Gastroesophageal sphincter (tissue), 4 donors: ENCODE data around the gene CATSPERE. TPM values are rescaled to one million over a fixed set of nuclear protein-coding genes. Genes with fewer than 3 reads are reported as not detected.

ENCODE experiments used
- ATAC-seq: fragments of 150-250 bp; one replicate; pipeline ENCODE4 v1.9.1; 2016; ENCODE audit warnings: mild to moderate bottlenecking, moderate library complexity
- H3K27ac ChIP-seq, 4 donors: fragments of 200-600 bp; sonication (generic) in 3 of 4; 1 replicate in 3 of 4; 2 replicates in 1 of 4; pipeline ENCODE4 v1.5.1; 2016 to 2019
- H3K27me3 ChIP-seq: fragments of 200-600 bp; sonication (generic); one replicate; pipeline ENCODE4 v1.5.1; 2019
- H3K36me3 ChIP-seq, 2 donors: fragments of 200-600 bp; sonication (generic); one replicate each; pipeline ENCODE4 v1.5.1; 2019; ENCODE audit warnings: control low read depth in 1 of 2
- H3K4me1 ChIP-seq, 3 donors: fragments of 200-600 bp; sonication (generic); 1 replicate in 2 of 3; 2 replicates in 1 of 3; pipeline ENCODE4 v1.5.1; 2016 to 2019; ENCODE audit warnings: control low read depth in 2 of 3
- H3K4me3 ChIP-seq, 2 donors: fragments of 200-600 bp; sonication (generic); one replicate each; pipeline ENCODE4 v1.5.1; 2019; ENCODE audit warnings: mild to moderate bottlenecking in 1 of 2, moderate library complexity in 1 of 2
- H3K9me3 ChIP-seq, 3 donors: fragments of 200-600 bp; sonication (generic); one replicate each; pipeline ENCODE4 v1.5.1; 2017 to 2019; ENCODE audit warnings: control low read depth in 2 of 3
- EP300 ChIP-seq: sonication (generic); formaldehyde crosslinking; IDR thresholded peaks from one replicate; pipeline ENCODE4 v1.6.1; 2017; ENCODE audit warnings: antibody characterized with exemption, mild to moderate bottlenecking
- POLR2A ChIP-seq, 2 donors: fragments of 450-650 bp; IDR thresholded peaks; one replicate each; pipeline ENCODE4 v1.6.1; 2017; ENCODE audit warnings: antibody characterized with exemption in 2 of 2, mild to moderate bottlenecking in 2 of 2, moderate library complexity in 1 of 2
- POLR2AphosphoS5 ChIP-seq: sonication (generic); formaldehyde crosslinking; IDR thresholded peaks from one replicate; pipeline ENCODE4 v1.6.1; 2017; ENCODE audit warnings: antibody characterized with exemption
- WGBS, 2 donors: methylation state at CpG; one replicate each; pipeline ENCODE4 v1.1.5; 2018; ENCODE audit warnings: low coverage in 1 of 2; 5-methylcytosine and 5-hydroxymethylcytosine counted together
- total RNA-seq, 4 donors: library from RNA; depleted of rRNA; stranded (reverse); fragments of >200 nt; gene quantifications; one replicate each; pipeline ENCODE4 v1.1.0, GENCODE V29; 2016
- TF ChIP-seq, protein P1 (sequence below), 4 experiments: fragments of 200-600 bp in 2 of 4; fragments of 450-650 bp in 2 of 4; sonication (generic) in 1 of 4; IDR thresholded peaks; one replicate each; pipeline ENCODE4 v1.5.1; 2017 to 2019; ENCODE audit warnings: antibody characterized with exemption in 4 of 4, mild to moderate bottlenecking in 2 of 4, moderate library complexity in 2 of 4

Gene CATSPERE
- total RNA-seq, 4 donors from 2014 or later = 1.2 to 2.7 (median 2.3) TPM

DNA sequence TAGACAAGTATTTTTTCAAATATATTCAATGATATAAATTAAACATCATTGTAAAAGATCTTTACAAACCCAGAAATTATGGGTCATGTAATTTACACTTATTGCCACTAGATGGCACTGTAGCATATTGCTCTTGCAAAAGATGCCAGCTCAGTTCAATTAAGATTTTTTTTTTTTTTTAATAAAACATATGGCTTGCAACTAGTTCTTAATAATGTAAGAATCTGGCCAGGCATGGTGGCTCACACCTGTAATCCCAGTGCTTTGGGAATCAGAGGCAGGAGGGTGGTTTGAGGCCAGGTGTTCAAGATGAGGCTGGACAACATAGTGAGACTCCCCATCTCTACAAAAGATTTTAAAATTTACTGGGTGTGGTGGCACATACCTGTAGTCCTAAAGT is 142.4 kb downstream of the CATSPERE start:
- H3K36me3 ChIP-seq = no peaks in the 10 kb centered on the region
- no peak overlapping the region for H3K27ac ChIP-seq
- ATAC-seq = no peak
- no peaks in the 10 kb centered on the region for H3K9me3 ChIP-seq
- TF ChIP-seq EP300 = no peak
- TF ChIP-seq, protein P1, sequence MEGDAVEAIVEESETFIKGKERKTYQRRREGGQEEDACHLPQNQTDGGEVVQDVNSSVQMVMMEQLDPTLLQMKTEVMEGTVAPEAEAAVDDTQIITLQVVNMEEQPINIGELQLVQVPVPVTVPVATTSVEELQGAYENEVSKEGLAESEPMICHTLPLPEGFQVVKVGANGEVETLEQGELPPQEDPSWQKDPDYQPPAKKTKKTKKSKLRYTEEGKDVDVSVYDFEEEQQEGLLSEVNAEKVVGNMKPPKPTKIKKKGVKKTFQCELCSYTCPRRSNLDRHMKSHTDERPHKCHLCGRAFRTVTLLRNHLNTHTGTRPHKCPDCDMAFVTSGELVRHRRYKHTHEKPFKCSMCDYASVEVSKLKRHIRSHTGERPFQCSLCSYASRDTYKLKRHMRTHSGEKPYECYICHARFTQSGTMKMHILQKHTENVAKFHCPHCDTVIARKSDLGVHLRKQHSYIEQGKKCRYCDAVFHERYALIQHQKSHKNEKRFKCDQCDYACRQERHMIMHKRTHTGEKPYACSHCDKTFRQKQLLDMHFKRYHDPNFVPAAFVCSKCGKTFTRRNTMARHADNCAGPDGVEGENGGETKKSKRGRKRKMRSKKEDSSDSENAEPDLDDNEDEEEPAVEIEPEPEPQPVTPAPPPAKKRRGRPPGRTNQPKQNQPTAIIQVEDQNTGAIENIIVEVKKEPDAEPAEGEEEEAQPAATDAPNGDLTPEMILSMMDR (IDR thresholded peaks at IDR 0.05) = peak; percentile 79 to 91 (median 82)
- no peaks in the 10 kb centered on the region for H3K27me3 ChIP-seq
- H3K4me1 ChIP-seq = no peaks in the 10 kb centered on the region
- H3K4me3 ChIP-seq = no peak overlapping the region

DNA sequence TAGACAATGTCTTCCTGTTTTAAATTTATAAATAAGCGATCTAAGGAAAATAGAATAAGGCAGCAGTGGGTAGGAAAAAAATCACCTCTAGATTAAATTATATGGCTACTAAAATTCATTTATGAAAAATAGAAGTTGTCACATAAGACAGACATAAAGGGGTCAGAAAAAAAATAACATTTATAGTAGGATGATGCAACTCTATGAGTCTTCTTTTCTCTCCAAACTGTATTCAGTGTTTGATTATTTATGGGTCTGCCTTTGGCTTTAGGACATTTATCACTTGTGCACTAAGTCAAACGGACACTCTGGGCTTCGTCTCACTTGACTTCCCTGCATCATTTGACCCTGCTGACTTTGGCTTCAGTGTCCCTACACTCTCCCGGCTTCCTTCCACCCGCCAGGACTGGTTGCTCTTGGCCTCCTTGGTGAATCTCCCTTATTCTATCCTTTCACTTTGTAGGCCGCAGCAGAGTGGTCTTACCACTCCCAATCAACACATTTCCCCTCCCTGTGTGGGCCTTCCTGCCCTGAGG is 144.8 kb downstream of the CATSPERE start:
- H3K27me3 ChIP-seq = no peaks in the 10 kb centered on the region
- H3K9me3 ChIP-seq = no peaks in the 10 kb centered on the region
- 85 to 100% methylated on average over 1 to 6 of the region's 6 CpGs for WGBS, 2 donors
- H3K4me3 ChIP-seq = no peak overlapping the region
- no peaks in the 10 kb centered on the region for H3K4me1 ChIP-seq
- H3K36me3 ChIP-seq = no peaks in the 10 kb centered on the region
- no peak for ATAC-seq
- no peak overlapping the region for H3K27ac ChIP-seq
- TF ChIP-seq POLR2A (IDR thresholded peaks at IDR 0.05) (no peak), EP300 (no peak)

DNA sequence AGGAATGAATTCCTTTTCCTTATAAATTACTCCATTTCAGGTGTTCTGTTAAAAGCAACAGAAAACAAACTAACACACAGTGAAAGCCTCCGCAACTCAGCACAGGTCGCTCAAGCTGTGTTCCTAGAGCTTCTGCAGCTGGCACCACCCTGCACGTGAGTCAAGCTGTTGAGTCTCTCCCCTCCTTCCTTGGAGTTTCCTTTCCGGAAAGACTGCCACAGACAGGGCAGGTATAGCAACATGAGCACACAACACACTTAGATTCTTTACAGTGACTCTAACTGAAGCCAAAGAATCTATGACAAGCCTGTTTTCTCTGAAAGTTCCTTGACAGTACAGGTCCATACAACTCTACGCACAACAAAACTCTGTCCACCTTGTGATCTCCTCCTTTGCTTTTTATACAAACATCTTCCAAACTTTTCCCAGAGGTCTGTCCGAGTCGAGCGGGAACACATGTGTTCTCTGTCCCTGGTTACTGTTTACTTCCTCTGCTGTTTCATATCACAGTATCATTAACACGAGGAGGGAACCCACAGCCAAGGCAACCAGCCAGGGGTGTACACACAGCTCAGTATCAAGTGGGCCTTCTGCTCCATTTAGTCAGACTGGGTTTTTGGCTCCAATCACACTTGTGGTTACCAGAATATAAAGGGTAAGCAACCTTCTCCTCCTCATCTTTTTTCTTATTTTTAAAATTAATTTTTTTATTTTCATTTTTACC is 153.2 kb downstream of the CATSPERE start:
- H3K27me3 ChIP-seq = no peaks in the 10 kb centered on the region
- H3K9me3 ChIP-seq = no peaks in the 10 kb centered on the region
- H3K4me3 ChIP-seq = no peak overlapping the region
- H3K4me1 ChIP-seq = no peaks in the 10 kb centered on the region
- no peak for ATAC-seq
- TF ChIP-seq EP300 = no peak
- TF ChIP-seq, protein P1 (IDR thresholded peaks at IDR 0.05) = no peak
- TF ChIP-seq POLR2A (IDR thresholded peaks at IDR 0.05) = no peak
- TF ChIP-seq POLR2AphosphoS5 = no peak
- H3K27ac ChIP-seq = no peak overlapping the region
- H3K36me3 ChIP-seq = no peaks in the 10 kb centered on the region
- 57 to 59% methylated on average over 9 of the region's 9 CpGs for WGBS, 2 donors

DNA sequence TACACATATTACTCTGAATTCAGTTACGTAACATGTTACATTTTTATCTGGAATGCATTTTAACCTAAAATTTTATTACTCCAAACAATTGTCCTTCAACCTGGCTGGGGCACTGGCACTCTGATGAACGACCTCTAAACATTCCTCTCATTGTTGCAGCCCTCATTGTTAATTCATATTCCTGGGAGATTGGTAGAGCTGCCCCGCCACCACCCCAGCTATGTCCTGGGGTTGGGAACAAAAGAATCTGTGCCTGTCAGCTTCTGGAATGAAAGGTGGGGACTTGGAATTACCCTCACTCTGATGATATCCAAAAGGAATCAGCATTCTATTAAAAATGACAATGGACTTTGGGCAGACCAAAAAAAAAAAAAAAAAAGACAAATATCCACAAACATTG is 153.8 kb downstream of the CATSPERE start:
- no peak for TF ChIP-seq POLR2A (IDR thresholded peaks at IDR 0.05)
- TF ChIP-seq POLR2AphosphoS5 = no peak
- no peak for TF ChIP-seq EP300
- TF ChIP-seq, protein P1 (IDR thresholded peaks at IDR 0.05) = no peak
- H3K27ac ChIP-seq = no peak overlapping the region
- no peaks in the 10 kb centered on the region for H3K36me3 ChIP-seq
- no peak overlapping the region for H3K4me3 ChIP-seq
- H3K27me3 ChIP-seq = no peaks in the 10 kb centered on the region
- H3K9me3 ChIP-seq = no peaks in the 10 kb centered on the region
- WGBS, 2 donors = 48 to 50% methylated on average over 2 to 3 of the region's 3 CpGs
- no peaks in the 10 kb centered on the region for H3K4me1 ChIP-seq
- no peak for ATAC-seq

DNA sequence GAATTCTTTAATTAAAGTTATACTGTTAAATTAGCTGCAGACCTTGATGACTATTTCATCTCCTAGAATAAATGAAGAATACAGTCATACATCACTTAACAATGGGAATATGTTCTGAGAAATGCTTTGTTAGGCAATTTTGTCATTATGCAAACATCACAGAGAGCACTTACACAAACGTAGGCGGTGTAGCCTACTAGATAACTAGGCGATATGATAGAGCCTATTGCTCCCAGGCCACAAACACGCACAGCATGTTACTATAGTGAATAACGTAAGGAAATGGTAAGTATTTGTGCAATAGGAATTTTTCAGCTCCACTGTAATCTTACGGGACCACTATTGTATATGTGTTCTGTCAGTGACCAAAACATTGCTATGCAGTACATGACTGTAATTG is 154.2 kb downstream of the CATSPERE start:
- TF ChIP-seq POLR2A (IDR thresholded peaks at IDR 0.05) (no peak), EP300 (no peak), POLR2AphosphoS5 (no peak)
- TF ChIP-seq, protein P1 (IDR thresholded peaks at IDR 0.05) = no peak
- H3K27me3 ChIP-seq = no peaks in the 10 kb centered on the region
- ATAC-seq = no peak
- 92% methylated on average over 2 to 6 of the region's 6 CpGs for WGBS, 2 donors
- H3K4me1 ChIP-seq = no peaks in the 10 kb centered on the region
- no peaks in the 10 kb centered on the region for H3K36me3 ChIP-seq
- no peak overlapping the region for H3K27ac ChIP-seq
- H3K4me3 ChIP-seq = no peak overlapping the region
- H3K9me3 ChIP-seq = no peaks in the 10 kb centered on the region
